ENCODE results near the gene ATP2B2. TPM values are rescaled to one million over a fixed set of nuclear protein-coding genes. Genes with fewer than 3 reads are reported as not detected.

Gene ATP2B2
- total and polyA plus RNA-seq, 2 of the 8 experiments (the other 6 are each of a cell fraction or from before 2014, with no cell fraction given) = 0.14 to 1.2 TPM

DNA sequence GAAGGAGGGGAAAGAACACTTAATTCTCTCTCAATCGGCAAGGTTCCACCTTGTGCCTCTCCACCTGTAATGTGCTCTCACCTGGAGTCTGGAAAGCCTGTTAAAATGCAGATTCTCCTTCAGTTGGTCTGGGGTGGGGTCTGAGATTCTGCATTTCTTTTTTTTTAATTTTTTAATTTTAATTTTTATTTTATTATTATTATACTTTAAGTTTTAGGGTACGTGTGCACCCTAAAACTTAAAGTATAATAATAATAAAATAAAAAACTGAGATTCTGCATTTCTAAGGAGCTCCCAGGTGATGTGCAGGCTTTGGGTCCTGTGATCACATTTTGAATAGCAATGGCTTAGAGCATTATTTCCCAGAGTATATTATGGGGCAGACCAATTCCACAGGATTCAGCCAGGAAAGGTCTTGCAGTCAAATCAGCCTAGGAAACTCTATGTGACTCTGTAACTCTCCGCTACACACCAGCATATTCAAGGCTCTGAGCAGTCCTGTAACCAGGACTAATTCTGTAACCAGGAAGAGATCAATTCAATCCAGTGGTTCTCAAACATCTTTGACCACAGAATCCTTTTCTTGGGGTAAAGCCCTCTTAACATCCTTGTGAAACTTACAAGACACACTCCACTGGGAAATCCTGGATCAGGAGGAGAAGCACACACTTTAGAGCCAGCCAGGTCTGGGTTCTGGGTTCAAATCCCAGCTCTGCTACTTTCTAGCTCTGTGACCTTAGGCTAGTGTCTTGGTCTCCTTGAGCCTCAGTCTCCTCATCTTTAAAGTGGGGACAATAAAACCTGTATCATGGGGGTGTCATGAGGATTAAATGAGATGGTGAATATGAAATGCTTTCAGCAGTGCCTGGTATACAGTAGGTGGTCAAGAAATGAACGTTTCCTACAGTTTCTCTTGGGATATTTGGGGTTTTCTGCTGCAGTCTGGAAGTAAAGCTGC, 122.2 kb downstream of the ATP2B2 start:
- H2BK12ac ChIP-seq (ENCODE audit: low read depth, low read length) = no peak overlapping the region
- no peaks in the 10 kb centered on the region for H3K79me2 ChIP-seq (ENCODE audit: control insufficient read depth in 1 of 2, insufficient read depth in 2 of 2, low read length in 2 of 2)
- no peak overlapping the region for H2AK5ac ChIP-seq (ENCODE audit: low read depth, low read length)
- H2BK5ac ChIP-seq (ENCODE audit: low read depth, low read length) = no peak overlapping the region
- H3K23ac ChIP-seq (ENCODE audit: insufficient read length) = no peak overlapping the region
- no peak overlapping the region for H2BK120ac ChIP-seq (replicated peaks; ENCODE audit: low read depth, low read length)
- H2AFZ ChIP-seq (ENCODE audit: low read length) = no peak overlapping the region
- H4K8ac ChIP-seq (ENCODE audit: extremely low read depth, insufficient read depth, low read length) = no peak overlapping the region
- no peak overlapping the region for H2BK15ac ChIP-seq (ENCODE audit: low read length)
- H3K9me3 ChIP-seq (ENCODE audit: insufficient read depth in 2 of 2, low read depth in 1 of 2, low read length in 1 of 2) = peaks cover 21 to 23% of the 10 kb centered on the region in 2 experiments
- no peak overlapping the region for H3K4me2 ChIP-seq (ENCODE audit: insufficient read depth in 1 of 2, low read depth in 2 of 2, low read length in 2 of 2)
- ChIA-PET CTCF (ENCODE audit: partially characterized antibody) (interaction anchor here (0.6 to 1.2 kb wide), 2 partner anchors 17 to 357 kb away, joined by 3 to 4 read pairs; no protein-coding TSS in a partner anchor), POLR2A (ENCODE audit: partially characterized antibody) (no interaction called here)
- H3K4me3 ChIP-seq (ENCODE audit: extremely low read depth in 1 of 4, insufficient read depth in 2 of 4, low read depth in 3 of 4, low read length in 4 of 4) = no peak overlapping the region
- H4K91ac ChIP-seq (replicated peaks; ENCODE audit: insufficient read length, low read length) = no peak overlapping the region
- DNase-seq (ENCODE audit: low read depth in 1 of 2, low spot score in 2 of 2) (no peak), FAIRE-seq (no peak)
- H4K5ac ChIP-seq (ENCODE audit: insufficient read length, low read depth, low read length) = no peak overlapping the region
- no peak overlapping the region for H3K18ac ChIP-seq (ENCODE audit: extremely low read depth, low read length)
- peaks cover 0 to 2% (median 0%) of the 10 kb centered on the region in 4 experiments; a peak in 4 of 7 replicates for H3K4me1 ChIP-seq (replicated peaks in 1 of 4; ENCODE audit: control insufficient read depth in 3 of 4, insufficient read depth in 4 of 4, low read length in 3 of 4)
- H3K56ac ChIP-seq (replicated peaks; ENCODE audit: insufficient read length, low read depth, low read length) = no peak overlapping the region
- WGBS, 2 experiments (ENCODE audit: extremely low coverage in 1 of 2, insufficient coverage in 1 of 2, insufficient read length in 1 of 2, insufficient replicate concordance in 2 of 2, low coverage in 1 of 2, low lambda C conversion rate in 2 of 2, missing lambda C conversion rate in 1 of 2) = 89% methylated on average over 4 of the region's 4 CpGs; no CpG with 5 or more reads in 1 of the 2 experiments
- H2BK20ac ChIP-seq (ENCODE audit: low read length) = no peak overlapping the region
- H3K27ac ChIP-seq (ENCODE audit: low read depth, low read length) = no peak overlapping the region
- H3K27me3 ChIP-seq (replicated peaks in 1 of 4; ENCODE audit: control insufficient read depth in 3 of 4, extremely low read depth in 1 of 4, insufficient read depth in 3 of 4, low read length in 3 of 4) = no peaks in the 10 kb centered on the region
- no peaks in the 10 kb centered on the region for H4K20me1 ChIP-seq (replicated peaks in 1 of 2; ENCODE audit: control insufficient read depth in 1 of 2, insufficient read depth in 2 of 2, low read length in 2 of 2)
- H3K14ac ChIP-seq (ENCODE audit: insufficient read length) = no peak overlapping the region
- H3K23me2 ChIP-seq (ENCODE audit: low read depth, low read length) = no peaks in the 10 kb centered on the region
- H3K4ac ChIP-seq (replicated peaks; ENCODE audit: insufficient read length, low read depth, low read length) = no peak overlapping the region
- H3K79me1 ChIP-seq (ENCODE audit: low read depth, low read length) = no peaks in the 10 kb centered on the region
- H3K9ac ChIP-seq (replicated peaks in 1 of 4; ENCODE audit: extremely low read depth in 1 of 4, low read depth in 3 of 4, low read length in 3 of 4) = no peak overlapping the region
- H3K36me3 ChIP-seq (ENCODE audit: control insufficient read depth in 2 of 4, insufficient read depth in 4 of 4, low read length in 3 of 4) = no peaks in the 10 kb centered on the region
- no peak for TF ChIP-seq KDM1A (IDR thresholded peaks at IDR 0.05; ENCODE audit: borderline replicate concordance, low read length)
- TF ChIP-seq BACH1 (IDR thresholded peaks at IDR 0.05; ENCODE audit: low read length) = no peak
- no peak for TF ChIP-seq POLR2A (IDR thresholded peaks at IDR 0.05; ENCODE audit: control extremely low read depth in 1 of 2, low read depth in 2 of 2, low read length in 2 of 2)
- TF ChIP-seq SIRT6 (IDR thresholded peaks at IDR 0.05; ENCODE audit: low read length) = no peak
- TF ChIP-seq TAF7 (optimal IDR thresholded peaks at IDR 0.05; ENCODE audit: borderline replicate concordance, low read depth, low read length) = no peak
- TF ChIP-seq POLR2AphosphoS5 (IDR thresholded peaks at IDR 0.05; ENCODE audit: low read depth, low read length) = no peak

Measured in H1 (cell line).